GM12878 (cell line): Measurements from ENCODE around the gene TRAPPC4.

Source experiments
- NBN ChIP-seq: fragments of 450-650 bp; IDR thresholded peaks from 2 replicates; pipeline ENCODE4 v1.6.1; 2016
- TF ChIP-seq, protein P1 (sequence below): IDR thresholded peaks from 2 replicates; pipeline ENCODE4 v1.6.1; 2011; ENCODE audit warnings: borderline replicate concordance, low read depth, mild to moderate bottlenecking, moderate library complexity, low read length; ENCODE audit not compliant: insufficient read depth, poor library complexity, severe bottlenecking
- TF ChIP-seq, protein P2 (sequence below), 3 experiments: IDR thresholded peaks in 2 of 3; conservative IDR thresholded peaks in 1 of 3; 2 replicates each; pipeline ENCODE4 v1.5.1; 2011; ENCODE audit warnings: low read depth in 3 of 3, low read length in 3 of 3, mild to moderate bottlenecking in 3 of 3, control low read depth in 2 of 3, moderate library complexity in 2 of 3, inconsistent platforms in 1 of 3, mixed read lengths in 1 of 3; ENCODE audit not compliant: control insufficient read depth in 2 of 3, insufficient read depth in 1 of 3; ENCODE audit errors: extremely low read depth in 1 of 3

DNA sequence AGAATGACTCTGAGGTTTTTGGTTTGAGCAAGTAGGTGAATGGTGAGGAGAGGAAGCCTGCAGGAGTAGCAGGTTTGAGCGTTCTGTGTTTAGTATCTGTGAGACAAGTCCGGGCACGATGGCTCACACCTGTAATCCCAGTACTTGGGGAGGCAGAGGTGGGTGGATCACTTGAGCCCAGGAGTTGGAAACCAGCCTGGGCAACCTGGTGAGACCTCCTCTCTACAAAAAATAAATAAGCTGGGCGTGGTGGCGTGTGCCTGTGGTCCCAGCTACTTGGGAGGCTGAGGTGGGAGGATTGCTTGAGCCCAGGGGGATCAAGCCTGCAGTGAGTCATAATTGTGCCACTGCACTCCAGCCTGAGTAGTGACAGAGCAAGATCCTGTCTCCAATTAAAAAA, 30.3 kb upstream of the TRAPPC4 start:
- TF ChIP-seq, protein P1, sequence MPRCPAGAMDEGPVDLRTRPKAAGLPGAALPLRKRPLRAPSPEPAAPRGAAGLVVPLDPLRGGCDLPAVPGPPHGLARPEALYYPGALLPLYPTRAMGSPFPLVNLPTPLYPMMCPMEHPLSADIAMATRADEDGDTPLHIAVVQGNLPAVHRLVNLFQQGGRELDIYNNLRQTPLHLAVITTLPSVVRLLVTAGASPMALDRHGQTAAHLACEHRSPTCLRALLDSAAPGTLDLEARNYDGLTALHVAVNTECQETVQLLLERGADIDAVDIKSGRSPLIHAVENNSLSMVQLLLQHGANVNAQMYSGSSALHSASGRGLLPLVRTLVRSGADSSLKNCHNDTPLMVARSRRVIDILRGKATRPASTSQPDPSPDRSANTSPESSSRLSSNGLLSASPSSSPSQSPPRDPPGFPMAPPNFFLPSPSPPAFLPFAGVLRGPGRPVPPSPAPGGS = peak; percentile 41
- TF ChIP-seq, protein P2, sequence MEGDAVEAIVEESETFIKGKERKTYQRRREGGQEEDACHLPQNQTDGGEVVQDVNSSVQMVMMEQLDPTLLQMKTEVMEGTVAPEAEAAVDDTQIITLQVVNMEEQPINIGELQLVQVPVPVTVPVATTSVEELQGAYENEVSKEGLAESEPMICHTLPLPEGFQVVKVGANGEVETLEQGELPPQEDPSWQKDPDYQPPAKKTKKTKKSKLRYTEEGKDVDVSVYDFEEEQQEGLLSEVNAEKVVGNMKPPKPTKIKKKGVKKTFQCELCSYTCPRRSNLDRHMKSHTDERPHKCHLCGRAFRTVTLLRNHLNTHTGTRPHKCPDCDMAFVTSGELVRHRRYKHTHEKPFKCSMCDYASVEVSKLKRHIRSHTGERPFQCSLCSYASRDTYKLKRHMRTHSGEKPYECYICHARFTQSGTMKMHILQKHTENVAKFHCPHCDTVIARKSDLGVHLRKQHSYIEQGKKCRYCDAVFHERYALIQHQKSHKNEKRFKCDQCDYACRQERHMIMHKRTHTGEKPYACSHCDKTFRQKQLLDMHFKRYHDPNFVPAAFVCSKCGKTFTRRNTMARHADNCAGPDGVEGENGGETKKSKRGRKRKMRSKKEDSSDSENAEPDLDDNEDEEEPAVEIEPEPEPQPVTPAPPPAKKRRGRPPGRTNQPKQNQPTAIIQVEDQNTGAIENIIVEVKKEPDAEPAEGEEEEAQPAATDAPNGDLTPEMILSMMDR (IDR thresholded peaks at IDR 0.05 in 2 of 3, conservative IDR thresholded peaks at IDR 0.05 in 1 of 3; ENCODE audit: control insufficient read depth in 2 of 3, extremely low read depth in 1 of 3, insufficient read depth in 1 of 3, low read depth in 3 of 3, low read length in 3 of 3) = no peak
- no peak for TF ChIP-seq NBN
